Islet precursor cell (in vitro differentiated cells): ENCODE results near the gene MRPL49.

ENCODE experiments used
- DNase-seq: peaks from one replicate; pipeline ENCODE4 v3.0.0-alpha.2; 2018

Gene MRPL49

GRCh38 chr11:65121865-65122696 lies at the start of gene MRPL49, which contains the start of gene FAU:
MRPL49 (plus strand) TSS chr11:65122321; CDS start chr11:65122347, 26 bp downstream.
FAU (minus strand) TSS chr11:65122134; CDS start chr11:65121813, 321 bp downstream.
- peak; percentile 99 for DNase-seq

DNA sequence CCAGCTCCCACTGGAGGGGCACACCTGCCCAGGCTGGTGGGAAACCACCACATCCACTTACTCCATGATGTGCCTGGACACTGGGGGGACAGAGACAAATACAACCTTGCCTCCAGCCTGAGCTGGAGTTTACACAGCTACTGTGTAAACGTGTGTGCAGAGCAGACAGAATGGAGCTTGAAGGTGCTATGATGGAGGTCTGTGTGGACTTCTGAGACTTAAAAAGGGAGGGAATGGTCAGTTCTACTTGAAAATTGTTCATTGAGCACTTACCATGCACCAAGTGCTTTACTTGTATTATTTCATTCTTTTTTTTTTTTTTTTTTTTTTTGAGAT lies 49.5 kb upstream of the MRPL49 start:
- no peak for DNase-seq

- DNase-seq = no peak
Measured at GRCh38 chr11:65077451-65077850, 44.7 kb upstream of the MRPL49 start.

DNA sequence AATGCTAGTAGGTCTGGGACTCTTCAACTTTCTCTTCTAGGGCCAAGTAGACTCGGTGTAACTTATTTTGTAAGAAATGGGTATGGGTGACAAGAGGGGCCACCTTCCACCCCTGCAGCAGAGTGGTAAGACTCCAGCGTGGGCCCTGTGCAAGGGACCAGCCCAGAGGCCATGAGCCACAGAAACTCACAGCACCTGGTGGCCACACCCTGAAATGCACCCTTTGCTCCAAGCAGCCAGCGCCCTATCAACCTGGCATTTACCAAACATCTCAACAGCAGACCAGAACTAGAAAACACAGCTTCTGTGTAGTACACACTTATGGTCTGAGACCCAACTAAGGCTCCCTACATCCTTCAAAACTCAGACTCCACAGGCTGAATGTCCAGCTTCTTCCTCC lies 44.0 kb upstream of the MRPL49 start:
- peak; percentile 74 for DNase-seq

GRCh38 chr11:65078786-65079342 lies 43.3 kb upstream of the MRPL49 start:
- DNase-seq = peak; percentile 38

DNA sequence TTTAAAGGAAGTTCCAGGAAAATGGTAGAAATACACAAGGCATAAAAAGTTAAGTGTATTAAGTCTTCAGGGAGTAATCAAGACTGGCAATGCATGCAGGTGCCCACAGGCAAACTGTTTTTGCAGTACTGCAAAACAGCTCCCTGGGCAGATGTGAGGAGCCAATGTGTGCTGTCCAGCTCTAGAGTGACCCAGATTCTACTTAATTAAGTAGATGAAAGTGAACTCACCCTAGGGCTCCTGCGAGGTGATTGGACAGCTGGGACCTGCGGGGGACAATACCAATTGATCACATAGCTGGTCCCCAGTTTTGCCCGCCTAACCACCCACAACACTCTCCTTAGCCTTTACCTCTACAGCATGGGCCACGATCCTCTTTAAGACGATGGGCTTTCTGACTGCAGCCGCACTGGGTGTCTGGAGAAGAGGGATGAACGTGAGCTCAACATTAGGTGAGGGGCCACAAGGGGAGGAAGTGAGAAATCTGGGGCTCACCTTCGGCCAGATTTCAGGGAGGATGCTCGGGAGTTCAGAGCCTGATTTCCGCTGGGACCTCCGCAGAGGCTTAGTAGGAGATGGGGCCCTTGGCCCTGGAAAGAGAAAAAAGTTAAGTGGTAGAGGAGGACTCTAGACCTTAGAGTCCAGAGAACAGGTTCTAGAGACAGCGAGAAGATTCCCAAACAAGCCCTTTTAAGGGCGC lies 38.8 kb upstream of the MRPL49 start:
- DNase-seq = no peak

- peak; percentile 97 for DNase-seq
Measured at GRCh38 chr11:65083834-65084597, 38.1 kb upstream of the MRPL49 start, which contains the start of the genes CDCA5 and ZFPL1. CDCA5 (minus strand) TSS chr11:65084040; CDS start chr11:65083978, 62 bp downstream. ZFPL1 (plus strand) TSS chr11:65084222; CDS start chr11:65084699, 477 bp downstream.

DNA sequence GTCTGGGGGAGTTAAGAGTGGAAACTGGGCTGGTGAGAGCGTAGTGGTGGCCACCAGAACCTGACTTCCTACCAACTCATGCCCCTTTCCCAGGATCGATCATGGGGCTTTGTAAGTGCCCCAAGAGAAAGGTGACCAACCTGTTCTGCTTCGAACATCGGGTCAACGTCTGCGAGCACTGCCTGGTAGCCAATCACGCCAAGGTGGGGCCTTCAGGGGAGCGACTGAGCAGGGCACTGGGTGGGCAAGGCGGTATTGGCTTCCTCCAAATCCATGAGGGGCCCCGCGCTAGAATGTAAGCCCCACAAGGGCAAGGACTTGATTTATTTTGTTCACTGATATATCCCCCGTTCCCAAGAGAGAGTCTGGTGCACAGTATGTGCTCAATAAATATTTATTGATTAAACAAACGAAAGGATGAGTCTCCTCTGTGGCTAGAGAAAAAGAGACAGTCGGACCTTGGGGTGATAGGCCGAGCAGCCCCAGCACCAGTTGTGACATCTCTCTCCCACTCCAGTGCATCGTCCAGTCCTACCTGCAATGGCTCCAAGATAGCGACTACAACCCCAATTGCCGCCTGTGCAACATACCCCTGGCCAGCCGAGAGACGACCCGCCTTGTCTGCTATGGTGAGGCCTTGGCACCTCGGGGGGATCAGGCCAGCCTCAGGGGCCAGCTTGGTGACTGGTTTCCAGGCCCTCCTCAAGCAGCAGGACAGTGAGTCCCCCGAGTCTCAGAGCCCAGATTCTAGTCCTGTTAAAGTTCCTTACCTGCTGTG lies 37.3 kb upstream of the MRPL49 start:
- no peak for DNase-seq

GRCh38 chr11:65085446-65085845 lies 36.7 kb upstream of the MRPL49 start:
- no peak for DNase-seq

GRCh38 chr11:65086809-65087208 lies 35.3 kb upstream of the MRPL49 start:
- no peak for DNase-seq

- no peak for DNase-seq
Measured at GRCh38 chr11:65087216-65087615, 34.9 kb upstream of the MRPL49 start.

GRCh38 chr11:65087827-65088226 lies 34.3 kb upstream of the MRPL49 start:
- no peak for DNase-seq

DNA sequence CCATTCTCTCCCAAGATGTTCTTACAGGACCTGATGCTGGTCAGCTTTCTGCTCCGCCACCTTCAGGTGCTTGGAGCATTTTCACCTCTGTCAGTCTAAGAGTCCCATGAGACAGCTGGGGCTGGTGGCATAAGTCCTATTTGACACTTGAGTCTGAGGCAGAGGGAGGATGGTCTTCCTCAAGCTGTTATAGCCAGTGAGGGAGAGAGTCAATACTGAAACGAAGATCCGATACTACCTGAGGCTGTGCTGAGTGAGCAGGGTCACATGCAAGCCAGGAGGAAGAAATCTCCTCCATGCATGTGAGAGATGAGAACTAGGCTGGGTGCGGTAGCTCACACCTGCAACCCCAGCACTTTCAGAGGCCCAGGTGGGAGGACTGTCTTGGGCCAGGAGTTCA lies 32.5 kb upstream of the MRPL49 start:
- no peak for DNase-seq

GRCh38 chr11:65090628-65091027 lies 31.5 kb upstream of the MRPL49 start:
- no peak for DNase-seq

DNA sequence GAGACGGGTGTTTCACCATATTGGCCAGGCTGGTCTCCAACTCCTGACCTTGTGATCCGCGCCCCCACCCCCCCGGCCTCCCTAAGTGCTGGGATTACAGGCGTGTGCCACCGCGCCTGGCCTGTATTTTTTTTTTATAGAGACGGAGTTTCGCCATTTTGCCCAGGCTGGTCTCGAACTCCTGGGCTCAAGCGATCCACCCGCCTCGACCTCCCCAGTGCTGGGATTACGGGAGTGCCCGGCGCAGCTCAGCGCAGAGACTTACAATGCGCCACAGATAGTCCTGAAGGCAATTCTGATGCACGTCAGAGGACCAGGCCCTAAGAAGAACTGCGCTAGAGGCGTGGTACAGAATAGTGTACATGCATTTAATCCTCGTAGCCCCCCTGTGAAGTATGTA lies 26.7 kb upstream of the MRPL49 start:
- DNase-seq = no peak

DNA sequence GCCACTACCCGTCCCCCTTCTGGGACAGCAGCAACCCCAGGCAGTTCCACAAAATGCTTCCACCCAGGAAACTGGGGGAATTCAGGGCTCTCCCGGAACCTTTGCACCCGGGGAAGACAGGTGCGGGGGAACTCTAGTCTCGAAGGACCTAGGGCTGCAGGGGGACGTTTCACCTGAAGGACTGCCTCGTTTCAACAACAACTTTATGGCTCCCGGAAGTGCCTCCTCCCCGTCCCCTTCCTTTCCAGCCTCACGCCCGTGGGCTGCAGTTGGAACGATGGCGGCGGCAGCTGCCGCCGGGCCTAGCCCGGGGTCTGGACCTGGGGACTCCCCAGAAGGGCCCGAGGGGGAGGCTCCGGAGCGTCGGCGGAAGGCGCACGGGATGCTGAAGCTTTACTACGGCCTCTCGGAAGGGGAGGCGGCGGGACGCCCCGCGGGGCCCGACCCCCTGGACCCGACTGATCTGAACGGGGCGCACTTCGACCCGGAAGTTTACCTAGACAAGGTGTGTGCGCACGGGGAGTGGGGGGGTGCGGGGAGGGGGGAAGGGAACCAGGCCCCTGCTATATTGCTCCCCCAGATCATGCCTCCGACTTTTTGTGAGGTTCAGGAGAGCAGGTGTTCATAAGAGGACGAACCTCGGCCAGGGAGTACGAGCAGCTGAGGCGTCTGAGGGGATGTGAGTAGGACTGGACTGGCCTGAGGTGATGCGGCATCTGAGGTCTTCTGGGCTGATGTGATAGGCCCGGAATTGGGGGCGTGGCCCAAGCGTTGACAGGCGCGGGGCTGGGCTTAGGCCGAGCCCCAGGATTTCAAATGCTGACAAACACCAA lies 25.9 kb upstream of the MRPL49 start, which contains the start of gene VPS51:
Gene VPS51 (plus strand): TSS at position 241 of the 833 bp plus-strand sequence. CDS start 37 bp downstream, at position 278.
- peak; percentile 92 for DNase-seq

- no peak for DNase-seq
Measured at GRCh38 chr11:65096926-65097325, 25.2 kb upstream of the MRPL49 start.

- no peak for DNase-seq
Measured at GRCh38 chr11:65100674-65101350, 21.3 kb upstream of the MRPL49 start.

GRCh38 chr11:65102142-65103095 lies 19.7 kb upstream of the MRPL49 start:
- no peak for DNase-seq
